Suprapubic skin (tissue), 4 donors: ENCODE data around the gene SLC23A3.

Experiments used
- POLR2A ChIP-seq, 2 donors: fragments of 450-650 bp; IDR thresholded peaks; one replicate each; pipeline ENCODE4 v1.6.1; 2017; ENCODE audit warnings: antibody characterized with exemption in 2 of 2, mild to moderate bottlenecking in 2 of 2, moderate library complexity in 2 of 2
- POLR2AphosphoS5 ChIP-seq, 3 donors: sonication (generic); formaldehyde crosslinking; IDR thresholded peaks; one replicate each; pipeline ENCODE4 v1.6.1; 2017; ENCODE audit warnings: antibody characterized with exemption in 3 of 3
- TF ChIP-seq, protein P1 (sequence below), 2 donors: fragments of 200-600 bp in 1 of 2; fragments of 450-650 bp in 1 of 2; sonication (generic) in 1 of 2; IDR thresholded peaks; one replicate each; pipeline ENCODE4 v1.5.1; 2016 to 2019; ENCODE audit warnings: antibody characterized with exemption in 2 of 2, mild to moderate bottlenecking in 1 of 2, moderate library complexity in 1 of 2

DNA sequence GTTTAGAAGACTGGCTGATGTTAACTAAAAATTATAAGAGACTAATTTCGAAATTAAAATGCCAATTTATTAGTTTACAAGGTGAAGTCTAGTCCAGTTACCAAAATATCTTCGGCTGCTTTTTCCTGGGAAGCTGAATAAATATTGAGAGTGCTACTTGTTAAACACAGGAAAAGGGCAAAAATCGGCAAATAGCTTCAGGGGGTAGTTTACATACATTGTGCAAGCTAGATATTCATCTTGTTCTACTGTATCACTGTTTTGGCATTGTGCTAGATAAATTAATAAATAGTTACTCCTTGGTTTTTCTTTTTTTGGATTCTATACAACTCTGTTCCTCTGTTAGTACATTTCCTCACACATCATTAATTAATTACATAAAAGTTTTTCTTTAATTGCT is 38.5 kb downstream of the SLC23A3 start:
- TF ChIP-seq, protein P1, sequence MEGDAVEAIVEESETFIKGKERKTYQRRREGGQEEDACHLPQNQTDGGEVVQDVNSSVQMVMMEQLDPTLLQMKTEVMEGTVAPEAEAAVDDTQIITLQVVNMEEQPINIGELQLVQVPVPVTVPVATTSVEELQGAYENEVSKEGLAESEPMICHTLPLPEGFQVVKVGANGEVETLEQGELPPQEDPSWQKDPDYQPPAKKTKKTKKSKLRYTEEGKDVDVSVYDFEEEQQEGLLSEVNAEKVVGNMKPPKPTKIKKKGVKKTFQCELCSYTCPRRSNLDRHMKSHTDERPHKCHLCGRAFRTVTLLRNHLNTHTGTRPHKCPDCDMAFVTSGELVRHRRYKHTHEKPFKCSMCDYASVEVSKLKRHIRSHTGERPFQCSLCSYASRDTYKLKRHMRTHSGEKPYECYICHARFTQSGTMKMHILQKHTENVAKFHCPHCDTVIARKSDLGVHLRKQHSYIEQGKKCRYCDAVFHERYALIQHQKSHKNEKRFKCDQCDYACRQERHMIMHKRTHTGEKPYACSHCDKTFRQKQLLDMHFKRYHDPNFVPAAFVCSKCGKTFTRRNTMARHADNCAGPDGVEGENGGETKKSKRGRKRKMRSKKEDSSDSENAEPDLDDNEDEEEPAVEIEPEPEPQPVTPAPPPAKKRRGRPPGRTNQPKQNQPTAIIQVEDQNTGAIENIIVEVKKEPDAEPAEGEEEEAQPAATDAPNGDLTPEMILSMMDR (IDR thresholded peaks at IDR 0.05): no peak
- TF ChIP-seq POLR2A (IDR thresholded peaks at IDR 0.05) (no peak), POLR2AphosphoS5 (IDR thresholded peaks at IDR 0.05) (no peak)
